Activated T-helper 1 cell treated with anti-CD3 and anti-CD28 coated beads, Interleukin-2, amount 50 U/mL, for 16 hours (primary cell): ENCODE results near the gene TIAM1.

ENCODE experiments used
- DNase-seq, 2 donors: peaks; one replicate each; pipeline ENCODE4 v3.0.0-alpha.2; 2020; ENCODE audit warnings: low read depth in 1 of 2, low spot score in 1 of 2

The TIAM1 gene

DNA sequence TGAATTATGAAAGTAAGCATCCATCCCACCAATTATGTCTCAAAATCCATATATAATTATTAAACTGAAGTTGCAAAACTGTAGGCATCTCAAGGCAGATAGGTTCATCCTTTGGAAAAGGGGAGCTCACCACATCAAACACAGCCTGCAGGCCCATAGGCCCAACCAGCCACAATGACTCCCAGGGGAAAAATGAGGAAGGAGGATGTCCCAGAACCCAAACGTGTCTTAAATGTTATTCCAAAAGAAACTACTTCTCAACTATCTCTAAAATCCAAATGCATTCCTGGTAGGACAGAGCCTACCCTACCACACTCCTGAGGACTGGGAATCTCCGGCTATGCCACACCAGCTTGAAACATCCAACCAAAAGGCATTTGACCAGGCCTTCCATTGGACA lies 12.8 kb downstream of the TIAM1 start:
- no peak for DNase-seq

- no peak for DNase-seq
These were observed 13.9 kb downstream of the TIAM1 start for GRCh38 chr21:31330144-31330483.

DNA sequence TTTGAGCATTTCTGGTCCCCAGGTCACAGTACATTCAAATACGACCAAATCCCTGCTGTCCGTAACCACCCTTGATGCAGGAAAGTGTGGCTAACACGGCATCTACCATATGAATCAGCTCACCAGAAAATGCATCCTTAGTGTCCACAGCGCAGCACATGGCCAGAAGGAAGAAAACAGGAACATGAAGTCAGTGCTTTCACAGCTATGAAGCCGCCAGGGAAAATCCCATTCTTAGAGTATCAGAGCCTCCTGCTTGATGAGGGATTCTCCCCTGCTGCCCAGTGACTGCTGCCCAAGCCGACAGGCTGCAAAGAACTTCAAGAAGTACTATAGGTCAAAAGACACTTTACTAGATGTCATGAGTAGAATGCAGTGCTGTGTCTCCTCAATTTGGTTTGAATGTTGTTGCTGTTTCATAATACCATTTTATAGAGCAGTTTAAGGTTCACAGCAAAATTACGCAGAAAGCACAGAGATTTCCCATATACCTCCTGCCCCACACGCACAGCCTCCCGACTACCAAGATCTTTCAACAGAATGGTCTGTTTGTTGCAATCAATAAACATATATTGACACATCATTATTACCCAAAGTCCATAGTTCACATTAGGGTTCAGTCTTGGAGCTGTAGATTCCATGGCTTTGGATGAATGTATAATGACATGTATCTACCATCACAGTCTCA lies 14.5 kb downstream of the TIAM1 start:
- DNase-seq, result no peak

- peak in 1 of 2 donors; percentile 13 for DNase-seq
These were observed 17.4 kb downstream of the TIAM1 start for GRCh38 chr21:31326522-31327242.

GRCh38 chr21:31318971-31319370 lies 25.1 kb downstream of the TIAM1 start:
- DNase-seq, result no peak

- no peak for DNase-seq
These were observed 26.4 kb downstream of the TIAM1 start for GRCh38 chr21:31317688-31318087.

DNA sequence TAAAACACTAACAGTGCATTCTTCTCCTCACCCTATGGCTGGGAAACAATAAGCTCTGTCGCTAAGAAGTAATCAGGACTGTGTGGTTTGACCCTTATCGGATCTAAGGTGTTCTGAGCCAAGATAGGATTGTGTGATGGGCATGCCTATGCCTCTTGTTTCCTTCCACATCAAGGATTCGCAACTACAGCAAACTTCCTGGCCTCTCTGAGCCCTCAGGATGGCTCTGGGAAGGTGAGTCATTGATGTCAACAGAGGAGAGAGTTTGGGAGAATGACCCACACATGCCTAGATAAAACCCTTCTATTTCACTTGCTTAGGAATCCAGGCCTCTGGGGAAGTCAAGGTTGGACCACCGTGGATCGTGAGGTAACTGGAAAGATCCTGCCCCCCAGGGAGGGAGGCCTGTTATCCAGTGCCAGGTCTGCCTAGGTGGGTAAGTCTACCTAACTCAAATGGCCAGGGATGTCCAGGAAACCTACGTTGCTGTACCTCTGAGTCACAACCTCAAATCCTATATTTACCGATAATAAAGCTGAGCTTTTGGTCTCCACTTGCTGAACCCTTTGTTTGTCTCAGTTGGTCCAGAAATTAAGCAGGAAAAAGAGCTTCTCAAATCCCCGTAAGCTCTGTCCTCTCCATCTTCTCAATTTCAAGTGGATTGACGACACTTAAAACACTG lies 27.4 kb downstream of the TIAM1 start:
- no peak for DNase-seq

DNA sequence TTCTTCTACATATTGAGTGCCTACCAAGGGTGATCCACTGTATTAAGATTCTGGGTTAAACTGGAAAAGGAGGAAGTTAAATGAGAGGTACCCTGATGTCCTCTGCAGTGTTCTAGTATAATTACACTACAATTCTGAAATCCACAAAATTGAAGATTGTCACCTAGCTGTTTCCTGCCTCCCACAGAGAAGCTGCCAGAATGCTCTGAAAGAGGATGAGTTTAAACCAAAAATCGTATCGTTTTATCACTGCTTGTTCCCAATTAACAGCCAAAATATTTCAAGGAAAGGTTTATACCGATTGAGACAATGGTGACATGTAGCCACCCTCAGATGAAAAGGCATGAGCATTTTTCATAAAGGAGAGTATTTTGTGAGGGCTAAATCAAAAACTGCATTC lies 28.0 kb downstream of the TIAM1 start:
- no peak for DNase-seq

GRCh38 chr21:31310750-31311149 lies 33.3 kb downstream of the TIAM1 start:
- no peak for DNase-seq

GRCh38 chr21:31308584-31308983 lies 35.5 kb downstream of the TIAM1 start:
- DNase-seq, result no peak

DNA sequence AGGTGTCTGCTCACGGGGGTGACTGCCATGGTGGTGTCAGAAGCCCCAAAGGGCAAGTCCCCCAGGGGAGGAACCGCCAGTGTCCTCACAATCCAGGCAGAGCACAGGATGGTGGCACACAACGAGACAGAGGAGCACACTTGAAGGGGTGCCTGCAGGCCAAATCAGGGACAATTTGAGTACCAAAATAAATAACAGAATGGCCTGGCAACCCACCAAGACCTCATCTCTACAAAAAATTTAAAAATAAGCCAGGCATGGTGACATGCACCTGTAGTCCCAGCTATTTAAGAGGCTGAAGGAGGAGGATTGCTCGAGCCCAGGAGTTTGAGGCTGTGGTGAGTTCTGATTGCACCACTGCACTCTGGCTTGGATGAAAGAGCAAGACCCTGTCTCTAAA lies 38.2 kb downstream of the TIAM1 start:
- DNase-seq, result no peak

- DNase-seq, result no peak
These were observed 44.5 kb downstream of the TIAM1 start for GRCh38 chr21:31299291-31300147.

DNA sequence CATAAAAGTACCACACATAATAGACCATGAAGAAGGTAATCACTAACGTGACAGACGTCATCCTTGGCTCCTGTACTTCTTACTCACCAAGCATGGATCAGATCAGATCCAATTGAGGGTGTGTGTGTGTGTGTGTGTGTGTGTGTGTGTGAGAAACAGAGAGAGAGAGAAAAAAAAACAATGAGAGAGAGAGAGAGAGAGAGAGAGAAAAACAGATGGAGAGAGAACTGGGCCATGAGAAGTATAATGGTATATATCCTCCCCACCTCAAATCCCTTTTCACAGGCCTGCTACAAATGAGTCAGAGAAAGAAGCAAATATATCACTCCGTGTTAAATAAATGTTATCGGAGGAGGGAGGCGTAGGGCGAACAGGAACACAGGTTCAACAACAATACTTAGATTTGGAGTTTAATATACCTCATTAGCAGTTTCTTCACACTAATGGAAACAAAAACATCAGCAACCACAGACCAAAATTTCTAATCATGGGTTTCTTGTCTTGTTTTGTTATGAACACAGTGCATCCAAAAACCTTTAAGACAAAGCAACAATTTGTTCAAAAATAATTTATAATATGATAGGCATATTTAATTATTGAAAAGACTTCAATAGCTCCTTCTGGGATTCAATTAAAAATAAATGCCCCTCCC lies 45.3 kb downstream of the TIAM1 start:
- no peak for DNase-seq

GRCh38 chr21:31297806-31298205 lies 46.3 kb downstream of the TIAM1 start:
- DNase-seq, result no peak

DNA sequence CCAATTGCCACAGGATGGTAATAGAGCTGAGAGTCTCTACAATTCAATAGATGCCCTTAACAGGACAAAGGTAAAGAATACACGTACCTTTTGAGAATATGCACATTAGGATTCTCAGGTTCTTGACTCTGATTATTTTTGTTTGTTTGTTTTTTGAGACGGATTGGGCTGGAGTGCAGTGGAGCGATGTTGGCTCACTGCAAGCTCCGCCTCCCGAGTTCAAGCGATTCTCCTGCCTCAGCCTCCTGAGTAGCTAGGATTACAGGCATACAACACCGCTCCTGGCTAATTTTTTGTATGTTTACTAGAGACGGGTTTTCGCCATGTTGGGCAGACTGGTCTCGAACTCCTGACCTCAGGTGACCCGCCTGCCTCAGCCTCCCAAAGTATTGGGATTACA lies 48.4 kb downstream of the TIAM1 start:
- no peak for DNase-seq

DNA sequence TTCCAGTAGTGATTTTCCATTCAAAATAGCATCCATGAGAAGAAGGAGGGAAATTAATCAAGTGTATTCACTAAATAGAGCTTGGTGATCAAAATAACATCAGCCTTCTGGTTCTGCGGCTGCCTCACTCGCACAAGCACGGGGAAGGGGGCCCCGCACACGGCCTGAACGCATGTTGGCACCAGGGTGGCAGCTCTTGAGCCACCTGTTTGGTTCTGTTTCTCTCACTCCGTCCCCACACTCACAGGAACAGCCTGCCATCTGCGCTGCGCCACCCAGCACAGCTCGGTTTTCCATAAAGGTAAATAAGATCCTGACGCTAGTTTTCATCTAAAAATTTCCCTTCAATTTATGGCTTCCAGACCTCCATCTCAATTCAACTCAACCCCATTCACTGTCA lies 49.4 kb downstream of the TIAM1 start:
- no peak for DNase-seq

DNA sequence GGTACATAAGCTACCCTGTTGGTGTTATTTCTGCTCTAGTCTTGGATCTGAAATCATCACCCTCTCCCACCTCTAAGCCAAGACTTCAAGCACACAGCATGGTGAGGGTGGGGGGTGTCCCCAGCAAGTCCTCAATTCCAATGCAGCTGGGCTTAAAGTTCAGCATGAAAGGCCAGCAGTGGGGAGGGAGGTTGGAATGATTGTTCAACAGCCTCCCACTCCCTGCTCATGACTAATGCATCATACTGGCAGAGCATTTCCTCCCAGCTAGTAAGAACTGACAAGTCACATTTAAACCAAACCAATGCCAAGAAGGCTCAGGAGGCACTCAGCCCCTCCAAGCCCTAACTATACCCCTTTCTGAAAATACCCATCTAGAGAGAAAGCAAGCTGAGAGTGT lies 50.1 kb downstream of the TIAM1 start:
- peak in 1 of 2 donors; percentile 19 for DNase-seq

DNA sequence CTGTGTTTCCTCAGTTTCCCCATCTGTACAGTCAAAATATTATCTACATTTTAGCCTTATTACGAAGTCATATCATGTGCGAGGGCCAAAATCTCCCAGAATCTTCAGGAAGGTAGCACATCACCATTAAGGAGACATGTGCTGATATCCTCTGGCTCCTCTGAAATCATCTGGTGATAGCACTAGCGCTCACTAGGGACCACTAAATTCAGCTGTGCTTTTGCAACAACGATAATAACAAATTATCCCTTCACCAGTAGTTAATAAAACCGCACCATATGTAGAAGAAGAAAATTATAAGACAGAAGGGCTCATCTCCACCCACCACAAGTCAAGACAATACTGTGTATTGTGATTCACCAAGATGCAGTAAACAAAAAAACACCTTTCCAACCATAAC lies 53.3 kb downstream of the TIAM1 start:
- DNase-seq, result no peak

- no peak for DNase-seq
These were observed 54.4 kb downstream of the TIAM1 start for GRCh38 chr21:31289702-31290101.

GRCh38 chr21:31288191-31288590 lies 55.9 kb downstream of the TIAM1 start:
- DNase-seq, result no peak

DNA sequence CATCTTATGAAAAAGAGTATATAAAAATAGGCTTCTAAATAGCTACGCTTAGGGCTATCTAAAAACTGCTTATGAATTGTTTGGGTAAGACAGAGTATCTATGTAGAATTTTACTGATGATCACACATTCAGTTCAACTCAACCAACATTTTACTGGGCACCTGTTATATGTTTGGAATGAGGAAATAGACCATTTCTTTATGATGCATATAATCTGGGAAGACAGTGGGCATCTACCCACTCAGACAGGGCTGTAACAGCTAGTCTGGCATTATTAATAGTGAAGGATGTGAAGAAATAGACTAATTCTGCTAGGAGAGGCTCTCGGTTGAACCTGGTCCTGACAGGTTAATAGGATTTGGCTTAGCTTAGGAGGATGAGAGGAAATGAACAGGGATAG lies 56.9 kb downstream of the TIAM1 start:
- no peak for DNase-seq
